GM18951 (cell line): ENCODE measurements around the gene SIGLEC6.

ENCODE experiments used
- POLR2A ChIP-seq: IDR thresholded peaks from 4 replicates; pipeline ENCODE4 v1.6.1; 2011; ENCODE audit warnings: mild to moderate bottlenecking; ENCODE audit not compliant: insufficient read length, insufficient read depth; ENCODE audit errors: extremely low read depth
- in situ Hi-C: fragments of 300-500 bp; cut with MboI; formaldehyde crosslinking; loops from one replicate; pipeline ENCODE4 v1.12.0; 2022; ENCODE audit warnings: low sequenced_read_pairs, mixed read lengths, inconsistent platforms; ENCODE audit not compliant: unreplicated experiment

Gene SIGLEC6

GRCh38 chr19:51489113-51489512, 42.4 kb downstream of the SIGLEC6 start:
- in situ Hi-C loops: no loop called here
- TF ChIP-seq POLR2A: no peak

- in situ Hi-C loops: no loop called here
- TF ChIP-seq POLR2A: no peak
Observed at GRCh38 chr19:51488491-51488890, 43.0 kb downstream of the SIGLEC6 start.

DNA sequence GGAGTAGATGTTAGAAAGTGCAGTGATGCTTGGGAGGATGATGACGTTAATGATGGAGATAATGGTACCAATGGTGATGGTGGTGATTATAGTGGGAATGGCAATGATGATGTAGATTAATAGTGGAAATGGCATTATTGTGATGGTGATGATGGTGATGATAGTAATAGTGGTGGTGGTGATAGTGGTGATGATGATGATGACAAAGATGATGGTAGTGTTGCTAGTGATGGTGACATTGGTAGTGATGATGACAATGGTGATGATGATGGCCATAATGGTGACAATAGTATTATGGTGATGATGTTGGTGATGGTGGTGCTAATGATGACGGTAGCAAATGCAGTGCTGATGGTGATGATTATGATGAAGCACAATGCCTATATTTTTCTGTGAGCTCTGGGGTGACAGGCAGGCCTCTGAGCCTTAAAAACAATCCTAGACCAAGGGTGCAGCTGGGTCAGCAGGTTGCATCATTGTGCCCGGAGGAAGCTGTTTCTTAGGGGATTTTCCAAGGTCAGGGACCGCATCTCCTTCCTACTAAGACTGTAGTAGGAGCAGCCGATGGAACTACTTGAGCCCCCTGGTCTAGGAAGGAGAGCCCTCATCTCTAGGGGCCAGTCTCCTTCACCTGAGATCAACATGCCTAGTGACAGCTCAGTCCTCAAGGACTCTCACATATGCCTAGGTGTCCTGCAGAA, 45.4 kb downstream of the SIGLEC6 start:
- in situ Hi-C loops: no loop called here
- no peak for TF ChIP-seq POLR2A

DNA sequence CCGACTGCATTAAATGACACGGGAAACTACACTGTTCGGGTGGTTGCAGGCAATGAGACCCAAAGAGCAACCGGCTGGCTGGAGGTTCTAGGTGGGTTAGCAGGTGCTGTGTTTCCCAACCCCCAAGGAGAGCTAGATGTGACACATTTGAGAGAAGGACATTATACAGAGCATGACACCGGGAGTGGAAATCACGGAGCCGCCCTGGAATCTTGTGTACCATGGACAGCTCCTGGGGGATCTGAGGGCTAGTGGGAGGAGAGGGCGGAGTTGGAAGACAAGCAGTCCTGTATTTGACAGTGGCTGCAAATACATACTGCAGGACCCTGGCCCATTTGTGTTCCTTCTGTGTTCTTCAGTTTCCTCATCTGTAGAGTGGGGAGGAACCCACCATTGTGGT, 50.9 kb downstream of the SIGLEC6 start:
- no peak for TF ChIP-seq POLR2A
- in situ Hi-C loops: no loop called here

- in situ Hi-C loops: no loop called here
- TF ChIP-seq POLR2A: no peak
Observed at GRCh38 chr19:51479531-51480331, 51.7 kb downstream of the SIGLEC6 start.

GRCh38 chr19:51478381-51479234, 52.9 kb downstream of the SIGLEC6 start, which contains the start of gene CEACAM18:
CEACAM18 (plus strand) TSS chr19:51478539.
- in situ Hi-C loops: no loop called here
- TF ChIP-seq POLR2A: no peak

GRCh38 chr19:51477344-51477743, 54.1 kb downstream of the SIGLEC6 start:
- TF ChIP-seq POLR2A: no peak
- in situ Hi-C loops: no loop called here

GRCh38 chr19:51476164-51476563, 55.3 kb downstream of the SIGLEC6 start:
- in situ Hi-C loops: no loop called here
- TF ChIP-seq POLR2A: no peak

DNA sequence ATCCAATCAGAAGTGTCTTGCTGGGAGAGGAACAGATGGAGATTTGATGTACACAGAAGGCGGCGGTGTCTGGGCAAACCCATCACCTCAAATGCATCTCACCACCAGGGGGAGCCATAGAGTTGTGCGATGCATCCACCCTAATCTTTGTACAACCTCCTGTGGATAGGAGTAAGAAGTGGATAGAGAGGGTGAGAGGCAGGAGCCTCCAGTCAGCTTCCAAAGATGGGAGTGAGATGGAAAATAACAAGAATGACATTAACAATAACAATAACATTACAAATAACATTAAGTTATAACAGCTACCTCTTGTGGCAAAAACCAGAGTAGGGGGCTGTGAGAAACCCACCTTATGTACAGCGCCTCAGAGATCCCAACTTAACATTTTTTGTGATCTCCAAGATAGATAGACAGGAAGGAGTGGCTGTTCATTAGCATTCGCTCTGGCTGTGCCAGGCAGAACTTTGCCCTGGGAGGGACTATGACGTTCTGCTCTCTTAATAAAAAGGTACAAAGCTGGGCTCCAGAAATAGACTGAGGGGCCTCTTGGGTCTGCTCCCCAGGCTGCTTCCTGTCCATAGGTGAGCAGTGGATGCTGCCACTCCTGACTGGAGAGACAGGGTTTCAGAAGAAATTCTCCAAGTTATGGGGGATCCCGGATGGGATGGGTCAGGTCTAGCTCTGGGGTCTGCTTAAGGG, 58.3 kb downstream of the SIGLEC6 start:
- TF ChIP-seq POLR2A: no peak
- in situ Hi-C loops: loop anchor here (5.0 kb wide), 1 partner anchor 184 kb away; no protein-coding TSS in a partner anchor

GRCh38 chr19:51472607-51473006, 58.9 kb downstream of the SIGLEC6 start:
- no peak for TF ChIP-seq POLR2A
- in situ Hi-C loops: loop anchor here (5.0 kb wide), 1 partner anchor 185 kb away; no protein-coding TSS in a partner anchor

DNA sequence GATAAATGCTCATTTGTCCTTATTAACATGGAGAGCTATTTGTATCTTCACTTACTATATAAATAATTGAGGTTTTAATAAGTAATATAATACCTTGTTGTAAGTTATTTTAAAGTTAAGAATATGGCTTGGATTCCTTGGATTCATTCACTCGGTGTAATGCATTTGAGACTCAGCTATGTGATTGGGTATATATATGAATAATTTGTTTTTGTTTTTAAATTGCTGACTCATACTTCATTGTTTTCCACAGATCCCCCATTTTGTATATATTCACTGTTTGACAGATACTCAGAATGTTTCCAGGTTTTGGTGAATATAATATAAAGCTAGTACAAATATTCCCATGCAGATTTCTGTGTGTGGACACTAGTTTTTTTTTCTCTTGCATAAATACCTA, 59.9 kb downstream of the SIGLEC6 start:
- TF ChIP-seq POLR2A: no peak
- in situ Hi-C loops: loop anchor here (5.0 kb wide), 1 partner anchor 186 kb away; no protein-coding TSS in a partner anchor

- TF ChIP-seq POLR2A: no peak
Observed at GRCh38 chr19:51470966-51471365, 60.5 kb downstream of the SIGLEC6 start.

More at GRCh38 chr19:51470966-51471365, 60.5 kb downstream of the SIGLEC6 start:
- in situ Hi-C loops: loop anchor here (5.0 kb wide), 1 partner anchor 186 kb away; no protein-coding TSS in a partner anchor
